ENCODE data around the gene CCDC192. TPM values are rescaled to one million over a fixed set of nuclear protein-coding genes. Genes with fewer than 3 reads are reported as not detected.
"Not testable (repeated sequence)": the region's sequence is repeated elsewhere in the genome, so short reads cannot be mapped to it uniquely, and the experiment has no call there.

The CCDC192 gene
- total RNA-seq, 1 experiment from 2014 or later = not detected

GRCh38 chr5:127777957-127778356 is 74.8 kb downstream of the CCDC192 start:
- H3K27ac Mint-ChIP-seq (ENCODE audit: low read depth, unreplicated experiment) = no peak overlapping the region
- no TSS peak for BruUV-seq (replicated peaks)
- H3K27me3 Mint-ChIP-seq (ENCODE audit: insufficient read depth, unreplicated experiment) = peaks cover 39% of the 10 kb centered on the region
- CTCF ChIA-PET = interaction anchor here (0.7 to 1.5 kb wide), 3 partner anchors 19 to 910 kb away, joined by 3 to 4 read pairs (median 3); no protein-coding TSS in a partner anchor
- TF ChIP-seq CTCF (IDR thresholded peaks at IDR 0.05; ENCODE audit: unreplicated experiment) = no peak
- H3K9me3 Mint-ChIP-seq (ENCODE audit: unreplicated experiment) = peaks cover 11% of the 10 kb centered on the region
- H3K36me3 Mint-ChIP-seq (ENCODE audit: insufficient read depth, unreplicated experiment) = no peaks in the 10 kb centered on the region
- no peak for DNase-seq (ENCODE audit: unreplicated experiment)
- POLR2A ChIA-PET = interaction anchor here (0.5 kb wide), 1 partner anchor 218 kb away, joined by 3 read pairs; no protein-coding TSS in a partner anchor
- intact Hi-C loops (cut with micrococcal nuclease) = loop anchor here (5.0 kb wide), 1 partner anchor 34 kb away; no protein-coding TSS in a partner anchor
- H3K4me3 Mint-ChIP-seq (ENCODE audit: unreplicated experiment) = no peak overlapping the region
- H3K4me1 Mint-ChIP-seq (ENCODE audit: insufficient read depth, unreplicated experiment) = no peaks in the 10 kb centered on the region

- BruUV-seq (replicated peaks); intact Hi-C loops (cut with micrococcal nuclease); H3K4me3 Mint-ChIP-seq (ENCODE audit: unreplicated experiment); DNase-seq (ENCODE audit: unreplicated experiment); H3K4me1 Mint-ChIP-seq (ENCODE audit: insufficient read depth, unreplicated experiment); H3K36me3 Mint-ChIP-seq (ENCODE audit: insufficient read depth, unreplicated experiment); H3K27ac Mint-ChIP-seq (ENCODE audit: low read depth, unreplicated experiment); H3K9me3 Mint-ChIP-seq (ENCODE audit: unreplicated experiment): not testable (repeated sequence)
- POLR2A ChIA-PET = interaction anchor here (0.9 kb wide), 1 partner anchor 298 kb away, joined by 3 read pairs; no protein-coding TSS in a partner anchor
- CTCF ChIA-PET = interaction anchor here (0.7 kb wide), 1 partner anchor 671 kb away, joined by 3 read pairs; no protein-coding TSS in a partner anchor
- peaks cover 31% of the 10 kb centered on the region for H3K27me3 Mint-ChIP-seq (ENCODE audit: insufficient read depth, unreplicated experiment)
Observed at GRCh38 chr5:127782450-127782849, 79.3 kb downstream of the CCDC192 start.

- intact Hi-C loops (cut with micrococcal nuclease) = no loop called here
- no peak overlapping the region for H3K27ac Mint-ChIP-seq (ENCODE audit: low read depth, unreplicated experiment)
- no peak overlapping the region for H3K4me3 Mint-ChIP-seq (ENCODE audit: unreplicated experiment)
- DNase-seq (ENCODE audit: unreplicated experiment) = peak; percentile 87
- POLR2A ChIA-PET = interaction anchor here (1.0 to 1.9 kb wide), 4 partner anchors 9 to 208 kb away, joined by 3 to 6 read pairs (median 4); no protein-coding TSS in a partner anchor
- BruUV-seq (replicated peaks) = no TSS peak
- CTCF ChIA-PET = interaction anchor here (1.1 to 1.4 kb wide), 2 partner anchors 13 to 60 kb away, joined by 3 to 8 read pairs; no protein-coding TSS in a partner anchor
- H3K9me3 Mint-ChIP-seq (ENCODE audit: unreplicated experiment) = no peaks in the 10 kb centered on the region
- peaks cover 29% of the 10 kb centered on the region for H3K27me3 Mint-ChIP-seq (ENCODE audit: insufficient read depth, unreplicated experiment)
- H3K36me3 Mint-ChIP-seq (ENCODE audit: insufficient read depth, unreplicated experiment) = no peaks in the 10 kb centered on the region
- peaks cover 8% of the 10 kb centered on the region for H3K4me1 Mint-ChIP-seq (ENCODE audit: insufficient read depth, unreplicated experiment)
- no peak for TF ChIP-seq CTCF (IDR thresholded peaks at IDR 0.05; ENCODE audit: unreplicated experiment)
Observed at GRCh38 chr5:127785098-127785927, 82.1 kb downstream of the CCDC192 start.

GRCh38 chr5:127791439-127791838 is 88.2 kb downstream of the CCDC192 start:
- Mint-ChIP-seq H3K27ac (ENCODE audit: low read depth, unreplicated experiment) (no peak overlapping the region), H3K27me3 (ENCODE audit: insufficient read depth, unreplicated experiment) (no peaks in the 10 kb centered on the region), H3K9me3 (ENCODE audit: unreplicated experiment) (peaks cover 16% of the 10 kb centered on the region), H3K4me3 (ENCODE audit: unreplicated experiment) (no peak overlapping the region), H3K36me3 (ENCODE audit: insufficient read depth, unreplicated experiment) (no peaks in the 10 kb centered on the region), H3K4me1 (ENCODE audit: insufficient read depth, unreplicated experiment) (no peaks in the 10 kb centered on the region)
- TF ChIP-seq CTCF (IDR thresholded peaks at IDR 0.05; ENCODE audit: unreplicated experiment) = no peak
- ChIA-PET CTCF (interaction anchor here (0.6 kb wide), 1 partner anchor 120 kb away, joined by 4 read pairs; no protein-coding TSS in a partner anchor), POLR2A (interaction anchor here (1.2 to 1.5 kb wide), 2 partner anchors 10 to 20 kb away, joined by 4 to 5 read pairs; no protein-coding TSS in a partner anchor)
- BruUV-seq (replicated peaks) = no TSS peak
- intact Hi-C loops (cut with micrococcal nuclease) = no loop called here
- DNase-seq (ENCODE audit: unreplicated experiment) = no peak

GRCh38 chr5:127791908-127792307 is 88.7 kb downstream of the CCDC192 start:
- not testable (repeated sequence) for H3K27ac Mint-ChIP-seq (ENCODE audit: low read depth, unreplicated experiment)
- ChIA-PET POLR2A (interaction anchor here (1.5 kb wide), 1 partner anchor 20 kb away, joined by 4 read pairs; no protein-coding TSS in a partner anchor), CTCF (interaction anchor here (0.6 kb wide), 3 partner anchors 120 to 421 kb away, joined by 3 to 4 read pairs (median 4); no protein-coding TSS in a partner anchor)

More at GRCh38 chr5:127791908-127792307, 88.7 kb downstream of the CCDC192 start:
- DNase-seq (ENCODE audit: unreplicated experiment); intact Hi-C loops (cut with micrococcal nuclease); H3K27me3 Mint-ChIP-seq (ENCODE audit: insufficient read depth, unreplicated experiment); H3K4me1 Mint-ChIP-seq (ENCODE audit: insufficient read depth, unreplicated experiment); BruUV-seq (replicated peaks); H3K4me3 Mint-ChIP-seq (ENCODE audit: unreplicated experiment); H3K36me3 Mint-ChIP-seq (ENCODE audit: insufficient read depth, unreplicated experiment): not testable (repeated sequence)
- H3K9me3 Mint-ChIP-seq (ENCODE audit: unreplicated experiment) = peaks cover 16% of the 10 kb centered on the region

Data from MCF 10A (cell line).